GM23248 (cell line): Measurements from ENCODE around the gene ZDHHC13. TPM values are rescaled to one million over a fixed set of nuclear protein-coding genes. Genes with fewer than 3 reads are reported as not detected.

Source experiments
- DNase-seq: peaks from one replicate; pipeline ENCODE4 v3.0.0-alpha.2; 2015
- H2AFZ ChIP-seq: fragments of 200-600 bp; sonication (generic); 2 replicates; pipeline ENCODE4 v1.6.1; 2016; ENCODE audit warnings: antibody characterized with exemption
- H3F3A ChIP-seq: fragments of 200-600 bp; sonication (generic); 2 replicates; pipeline ENCODE4 v1.6.1; 2016; ENCODE audit warnings: mild to moderate bottlenecking, antibody characterized with exemption, mixed run types; ENCODE audit not compliant: insufficient read depth
- H3K27ac ChIP-seq: fragments of 200-600 bp; sonication (generic); 2 replicates; pipeline ENCODE4 v1.5.1; 2016; ENCODE audit warnings: mild to moderate bottlenecking
- H3K27me3 ChIP-seq: fragments of 200-600 bp; sonication (generic); replicated peaks from 2 replicates; pipeline ENCODE4 v1.6.1; 2016; ENCODE audit warnings: mild to moderate bottlenecking; ENCODE audit not compliant: insufficient read depth
- H3K36me3 ChIP-seq: fragments of 200-600 bp; sonication (generic); 2 replicates; pipeline ENCODE4 v1.6.1; 2016; ENCODE audit warnings: low read depth, mild to moderate bottlenecking
- H3K4me1 ChIP-seq: fragments of 200-600 bp; sonication (generic); 2 replicates; pipeline ENCODE4 v1.6.1; 2016; ENCODE audit warnings: mild to moderate bottlenecking; ENCODE audit not compliant: insufficient read depth
- H3K4me2 ChIP-seq: fragments of 200-600 bp; sonication (generic); one replicate; pipeline ENCODE4 v1.6.1; 2016; ENCODE audit warnings: mild to moderate bottlenecking; ENCODE audit not compliant: unreplicated experiment
- H3K4me3 ChIP-seq: fragments of 200-600 bp; sonication (generic); 2 replicates; pipeline ENCODE4 v1.5.1; 2016; ENCODE audit warnings: mild to moderate bottlenecking
- H3K79me2 ChIP-seq: fragments of 200-600 bp; sonication (generic); 2 replicates; pipeline ENCODE4 v1.6.1; 2016; ENCODE audit warnings: mild to moderate bottlenecking; ENCODE audit not compliant: insufficient read depth
- H3K9ac ChIP-seq: fragments of 200-600 bp; sonication (generic); 2 replicates; pipeline ENCODE4 v1.6.1; 2016; ENCODE audit warnings: mild to moderate bottlenecking
- H3K9me2 ChIP-seq: fragments of 200-600 bp; sonication (generic); 2 replicates; pipeline ENCODE4 v1.6.1; 2016; ENCODE audit warnings: mixed run types, mild to moderate bottlenecking, moderate library complexity; ENCODE audit not compliant: insufficient read depth
- H3K9me3 ChIP-seq: fragments of 200-600 bp; sonication (generic); one replicate; pipeline ENCODE4 v1.6.1; 2017; ENCODE audit warnings: low read depth
- H4K20me1 ChIP-seq: fragments of 200-600 bp; sonication (generic); 2 replicates; pipeline ENCODE4 v1.6.0; 2016; ENCODE audit not compliant: insufficient read depth
- EZH2 ChIP-seq: fragments of 200-600 bp; sonication (generic); IDR thresholded peaks from 2 replicates; pipeline ENCODE4 v1.6.1; 2018; ENCODE audit warnings: antibody characterized with exemption, mild to moderate bottlenecking; ENCODE audit not compliant: insufficient read depth, poor library complexity, severe bottlenecking
- EZH2phosphoT487 ChIP-seq: fragments of 200-600 bp; sonication (generic); IDR thresholded peaks from 2 replicates; pipeline ENCODE4 v1.6.1; 2018; ENCODE audit warnings: antibody characterized with exemption, moderate library complexity, mild to moderate bottlenecking, low read depth; ENCODE audit not compliant: insufficient read depth
- WGBS, 2 experiments: methylation state at CpG; one replicate each; pipeline ENCODE4 v1.1.6; 2015 to 2017; ENCODE audit warnings: low lambda C conversion rate in 2 of 2, low coverage in 1 of 2; ENCODE audit errors: missing lambda C conversion rate in 2 of 2; 5-methylcytosine and 5-hydroxymethylcytosine counted together
- in situ Hi-C: fragments of 300-500 bp; cut with MboI; formaldehyde crosslinking; loops from 2 replicates; pipeline ENCODE4 v1.15.0; 2020
- polyA plus RNA-seq: library from polyadenylated mRNA; unstranded; fragments of >200 nt; fragmentation: Nextera tagmentation; extraction: Ambion mirVana; gene quantifications from 2 replicates; pipeline ENCODE4 v1.2.1, GENCODE V29; 2016
- total RNA-seq: library from RNA; depleted of rRNA; stranded (reverse); fragments of >200 nt; shearing (Covaris generic); gene quantifications from 2 replicates; pipeline ENCODE4 v1.2.3, GENCODE V29; 2014

Gene ZDHHC13
- total and polyA plus RNA-seq, 2 experiments from 2014 or later = 10.9 to 12.5 TPM

DNA sequence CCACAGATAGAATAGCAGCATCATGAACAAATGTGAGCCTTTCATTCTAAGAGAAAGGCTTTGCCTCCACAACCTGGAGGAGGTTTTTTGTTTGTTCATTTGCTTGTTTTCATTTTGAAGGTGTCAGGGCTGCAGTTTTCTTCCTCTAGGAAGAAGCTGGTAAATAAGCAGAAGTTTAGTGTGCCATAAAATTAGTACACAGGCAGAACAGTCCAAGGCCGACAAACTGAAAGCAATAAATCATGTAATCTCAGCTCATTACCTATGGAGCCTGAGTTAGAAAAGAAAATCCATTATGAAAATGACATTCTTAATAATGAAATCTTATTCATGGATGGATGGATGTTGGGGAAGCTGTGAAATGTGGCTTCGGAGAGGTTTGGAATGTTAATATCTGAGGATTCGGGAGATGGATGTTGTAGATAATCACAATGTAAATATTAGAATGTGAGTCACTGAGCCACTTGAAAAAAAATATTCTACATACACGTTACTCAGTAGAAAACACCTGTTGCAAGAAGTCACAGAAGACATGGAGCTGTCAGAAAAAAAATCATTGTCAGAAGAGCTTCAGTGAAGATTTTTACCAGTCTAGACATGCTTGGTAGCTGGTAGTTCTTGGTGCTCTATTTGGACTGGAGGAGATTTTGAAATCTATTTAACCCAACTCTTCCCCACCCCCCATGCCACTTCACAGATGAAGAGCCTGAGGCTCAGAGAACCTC, 15.0 kb upstream of the ZDHHC13 start:
- WGBS, 2 experiments = 28 to 32% methylated on average over 4 of the region's 4 CpGs
- no peak overlapping the region for H3K4me2 ChIP-seq

DNA sequence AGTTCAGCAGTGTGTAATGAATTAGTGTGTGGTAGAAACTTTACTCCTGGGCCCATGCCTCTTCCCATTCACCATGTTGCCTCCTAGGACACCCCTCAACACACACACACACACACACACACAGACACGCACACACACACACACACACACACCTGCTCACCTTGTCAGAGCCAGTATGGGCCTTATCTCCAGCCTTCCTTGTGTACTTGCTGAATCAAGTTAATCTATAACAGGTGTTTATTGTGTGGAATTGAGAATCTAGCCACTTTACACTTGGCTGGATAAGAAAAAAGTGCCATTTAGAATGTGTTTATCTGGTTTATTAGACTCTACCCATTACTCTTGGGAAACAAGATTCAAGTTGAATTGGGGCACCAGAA, 14.5 kb upstream of the ZDHHC13 start:
- H3K27ac ChIP-seq = no peak overlapping the region
- no peak overlapping the region for H3K4me2 ChIP-seq
- no peak overlapping the region for H2AFZ ChIP-seq
- H3K36me3 ChIP-seq = no peaks in the 10 kb centered on the region
- no peaks in the 10 kb centered on the region for H3K4me1 ChIP-seq
- TF ChIP-seq EZH2phosphoT487 (no peak), EZH2 (no peak)
- no peak overlapping the region for H3K9ac ChIP-seq
- DNase-seq = no peak
- no peak overlapping the region for H3K4me3 ChIP-seq
- H3K79me2 ChIP-seq = no peaks in the 10 kb centered on the region
- in situ Hi-C loops = no loop called here
- H3K27me3 ChIP-seq = peaks cover 71% of the 10 kb centered on the region
- H3K9me3 ChIP-seq = no peaks in the 10 kb centered on the region
- no peaks in the 10 kb centered on the region for H4K20me1 ChIP-seq
- WGBS, 2 experiments = 50 to 53% methylated on average over 1 of the region's 1 CpG
- H3K9me2 ChIP-seq = no peaks in the 10 kb centered on the region
- no peaks in the 10 kb centered on the region for H3F3A ChIP-seq

More for the DNA sequence above, 15.0 kb upstream of the ZDHHC13 start:
- no peak overlapping the region for H3K9ac ChIP-seq
- TF ChIP-seq EZH2 (no peak), EZH2phosphoT487 (no peak)
- H3K9me3 ChIP-seq = no peaks in the 10 kb centered on the region
- H3K79me2 ChIP-seq = no peaks in the 10 kb centered on the region
- no peak overlapping the region for H3K4me3 ChIP-seq
- no peaks in the 10 kb centered on the region for H3K9me2 ChIP-seq
- H3K27me3 ChIP-seq = peaks cover 75% of the 10 kb centered on the region
- H3K4me1 ChIP-seq = no peaks in the 10 kb centered on the region
- no peaks in the 10 kb centered on the region for H3F3A ChIP-seq
- H4K20me1 ChIP-seq = no peaks in the 10 kb centered on the region
- H3K27ac ChIP-seq = no peak overlapping the region
- DNase-seq = no peak
- no peak overlapping the region for H2AFZ ChIP-seq
- in situ Hi-C loops = no loop called here
- no peaks in the 10 kb centered on the region for H3K36me3 ChIP-seq

DNA sequence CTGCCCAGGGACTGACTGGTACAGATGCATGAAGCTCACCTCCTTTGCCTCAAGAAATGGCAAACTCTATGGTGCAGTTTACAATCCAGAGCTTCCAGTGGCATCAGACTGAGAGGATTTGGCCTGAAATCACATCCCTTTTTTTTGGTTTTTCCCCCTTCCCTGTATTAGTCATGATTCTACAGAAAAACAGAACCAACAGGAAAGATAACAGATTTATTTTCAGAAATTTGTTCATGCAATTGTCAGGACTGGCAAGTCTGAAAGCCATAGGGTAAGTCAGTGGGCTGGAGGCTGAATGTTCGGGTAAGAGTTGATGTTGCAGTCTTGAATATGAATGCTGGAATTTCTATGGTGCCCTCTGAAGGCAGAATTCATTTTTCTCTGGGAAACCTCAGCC, 12.0 kb upstream of the ZDHHC13 start:
- no peak overlapping the region for H3K4me3 ChIP-seq
- H4K20me1 ChIP-seq = no peaks in the 10 kb centered on the region
- no peaks in the 10 kb centered on the region for H3K9me2 ChIP-seq
- H3K79me2 ChIP-seq = no peaks in the 10 kb centered on the region
- no peak overlapping the region for H3K9ac ChIP-seq
- no peak overlapping the region for H3K27ac ChIP-seq
- no peaks in the 10 kb centered on the region for H3K4me1 ChIP-seq
- H3K4me2 ChIP-seq = no peak overlapping the region
- TF ChIP-seq EZH2 (no peak), EZH2phosphoT487 (no peak)
- no peaks in the 10 kb centered on the region for H3K36me3 ChIP-seq
- H3K27me3 ChIP-seq = peaks cover 70% of the 10 kb centered on the region
- no peaks in the 10 kb centered on the region for H3K9me3 ChIP-seq
- in situ Hi-C loops = no loop called here
- no peaks in the 10 kb centered on the region for H3F3A ChIP-seq
- WGBS, 2 experiments = 7 to 13% methylated on average over 1 of the region's 1 CpG
- H2AFZ ChIP-seq = no peak overlapping the region
- DNase-seq = no peak

DNA sequence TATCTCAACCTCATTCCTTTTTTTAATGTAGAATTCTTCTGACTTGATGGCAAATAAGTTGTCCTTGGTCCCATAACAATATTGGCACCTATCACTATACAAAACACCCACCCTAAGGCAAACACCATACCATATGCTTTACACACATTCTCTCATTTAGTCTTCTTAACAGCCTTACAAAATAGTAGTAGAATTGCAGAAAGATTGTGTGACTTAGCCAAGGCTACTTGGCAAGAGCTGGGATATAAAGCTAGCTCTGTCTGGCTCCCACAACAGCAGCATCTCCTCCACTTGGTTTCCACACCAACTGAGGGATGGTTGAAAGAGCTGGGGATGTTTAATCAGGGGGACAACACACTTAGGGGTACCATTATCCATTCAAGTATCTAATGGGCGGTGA, 9.8 kb upstream of the ZDHHC13 start:
- TF ChIP-seq EZH2 = no peak
- no peak for TF ChIP-seq EZH2phosphoT487
- 89 to 100% methylated on average over 1 of the region's 1 CpG for WGBS, 2 experiments
- H2AFZ ChIP-seq = no peak overlapping the region
- H3K9me3 ChIP-seq = no peaks in the 10 kb centered on the region
- H3K9ac ChIP-seq = no peak overlapping the region
- in situ Hi-C loops = no loop called here
- H3K4me1 ChIP-seq = no peaks in the 10 kb centered on the region
- H3K9me2 ChIP-seq = no peaks in the 10 kb centered on the region
- peaks cover 64% of the 10 kb centered on the region for H3K27me3 ChIP-seq
- no peak overlapping the region for H3K27ac ChIP-seq
- H3F3A ChIP-seq = no peaks in the 10 kb centered on the region
- no peak for DNase-seq
- H3K36me3 ChIP-seq = no peaks in the 10 kb centered on the region
- no peak overlapping the region for H3K4me2 ChIP-seq
- H3K4me3 ChIP-seq = no peak overlapping the region
- no peaks in the 10 kb centered on the region for H3K79me2 ChIP-seq
- H4K20me1 ChIP-seq = no peaks in the 10 kb centered on the region

DNA sequence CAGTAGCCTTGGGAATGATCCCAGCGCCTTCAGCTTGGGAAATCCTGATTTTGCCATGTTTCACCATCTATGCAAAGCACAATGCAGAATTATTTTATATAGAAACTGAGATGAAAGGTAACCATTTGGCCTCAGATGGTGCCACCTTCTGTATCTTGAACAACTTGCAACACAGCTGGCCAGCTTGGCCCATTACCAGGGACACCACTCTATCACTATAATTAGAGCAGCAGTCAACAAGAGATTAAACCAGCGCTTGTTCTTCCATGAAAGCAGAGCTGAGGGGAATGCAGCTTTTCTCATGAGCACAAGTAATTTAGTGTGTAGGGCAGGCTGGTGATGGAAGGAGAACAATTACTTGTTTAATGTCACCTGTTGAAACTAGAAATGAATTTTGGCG, 6.7 kb upstream of the ZDHHC13 start:
- DNase-seq = no peak
- H3K4me2 ChIP-seq = no peak overlapping the region
- H3K9me3 ChIP-seq = no peaks in the 10 kb centered on the region
- H3K4me1 ChIP-seq = no peaks in the 10 kb centered on the region
- H3K27ac ChIP-seq = no peak overlapping the region
- TF ChIP-seq EZH2 (no peak), EZH2phosphoT487 (no peak)
- H3K9me2 ChIP-seq = no peaks in the 10 kb centered on the region
- 79 to 87% methylated on average over 3 of the region's 3 CpGs for WGBS, 2 experiments
- H3F3A ChIP-seq = no peaks in the 10 kb centered on the region
- no peak overlapping the region for H3K9ac ChIP-seq
- no peak overlapping the region for H3K4me3 ChIP-seq
- H4K20me1 ChIP-seq = no peaks in the 10 kb centered on the region
- H3K27me3 ChIP-seq = peaks cover 45% of the 10 kb centered on the region
- no peak overlapping the region for H2AFZ ChIP-seq
- H3K36me3 ChIP-seq = no peaks in the 10 kb centered on the region
- H3K79me2 ChIP-seq = no peaks in the 10 kb centered on the region
- in situ Hi-C loops = no loop called here
